ENCODE measurements around the gene RFX7.

RFX7 gene

DNA sequence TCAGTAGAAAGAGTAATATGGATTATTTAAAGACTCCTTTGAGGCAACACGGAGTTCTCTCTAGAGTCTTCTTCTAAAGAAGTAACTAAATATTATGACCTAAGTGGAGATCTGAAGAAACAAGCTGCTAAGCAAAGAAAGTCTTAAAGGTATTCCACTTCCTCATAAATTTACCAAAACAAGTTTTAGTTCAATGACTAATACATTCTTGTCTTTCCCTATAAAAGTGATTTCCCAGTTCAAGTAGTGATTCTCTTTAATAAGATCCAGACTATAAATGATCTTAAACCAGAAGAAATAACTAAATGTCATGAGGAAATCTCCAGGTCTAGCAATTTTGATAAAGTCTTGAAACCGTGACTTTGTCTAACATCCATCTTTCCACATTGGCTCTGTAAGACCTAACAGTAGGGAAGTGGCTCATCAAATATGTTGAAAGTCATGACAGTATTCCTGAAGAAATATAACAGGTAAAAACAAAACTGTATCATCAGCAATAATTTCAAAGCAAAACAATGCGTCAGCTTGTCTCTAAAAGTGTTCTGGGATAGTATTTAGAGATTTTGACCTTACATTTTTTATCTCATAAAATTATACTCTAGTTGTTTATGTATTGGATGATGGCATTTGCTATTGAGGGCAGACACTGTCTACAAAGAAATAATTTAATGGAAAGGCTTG lies 198.5 kb downstream of the RFX7 start:
- DNase-seq (ENCODE audit: low read depth), result no peak

- DNase-seq (ENCODE audit: low read depth), result peak; percentile 32
Observed at GRCh38 chr15:56042982-56043980, 200.4 kb downstream of the RFX7 start.

DNA sequence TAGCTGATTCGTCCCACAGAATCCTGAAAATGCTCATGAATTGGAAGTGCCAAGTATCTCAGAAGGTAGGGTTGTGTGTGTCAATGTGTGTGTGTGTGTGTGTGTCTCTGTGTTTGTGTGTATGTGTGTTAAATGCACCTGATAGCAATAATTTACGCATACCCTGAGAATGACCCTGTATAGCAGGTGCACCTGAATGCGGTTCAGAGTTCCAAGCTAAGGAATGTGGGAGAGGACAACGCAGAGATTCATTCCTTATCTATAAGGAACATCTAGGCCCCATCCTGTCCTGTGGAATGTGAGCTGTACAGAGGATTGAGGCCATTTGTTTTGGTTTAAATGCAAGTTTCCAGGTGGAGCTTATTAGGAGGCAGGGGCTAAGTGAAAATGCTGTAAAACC lies 201.2 kb downstream of the RFX7 start:
- no peak for DNase-seq (ENCODE audit: low read depth)

DNA sequence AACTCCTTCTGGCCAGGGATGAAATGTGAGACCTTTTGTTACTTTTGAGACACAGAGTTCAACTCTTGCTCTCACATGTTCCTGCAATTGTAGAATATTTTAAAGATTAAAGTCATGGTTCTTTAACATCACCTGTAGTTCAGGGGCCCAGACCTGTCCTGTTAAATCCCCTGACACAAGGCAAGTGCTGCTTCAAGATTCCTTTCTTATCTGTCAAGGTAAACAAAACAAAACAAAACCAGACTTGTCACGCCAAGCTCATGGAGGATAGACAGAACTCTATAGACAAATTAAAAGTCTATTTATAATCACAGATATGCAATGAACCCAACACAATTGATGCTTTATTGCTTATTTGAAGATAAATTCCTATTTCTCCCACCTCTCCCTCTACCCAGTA lies 201.6 kb downstream of the RFX7 start:
- no peak for DNase-seq (ENCODE audit: low read depth)

GRCh38 chr15:56040081-56041035 lies 203.3 kb downstream of the RFX7 start:
- peak; percentile 87 for DNase-seq (ENCODE audit: low read depth)

DNA sequence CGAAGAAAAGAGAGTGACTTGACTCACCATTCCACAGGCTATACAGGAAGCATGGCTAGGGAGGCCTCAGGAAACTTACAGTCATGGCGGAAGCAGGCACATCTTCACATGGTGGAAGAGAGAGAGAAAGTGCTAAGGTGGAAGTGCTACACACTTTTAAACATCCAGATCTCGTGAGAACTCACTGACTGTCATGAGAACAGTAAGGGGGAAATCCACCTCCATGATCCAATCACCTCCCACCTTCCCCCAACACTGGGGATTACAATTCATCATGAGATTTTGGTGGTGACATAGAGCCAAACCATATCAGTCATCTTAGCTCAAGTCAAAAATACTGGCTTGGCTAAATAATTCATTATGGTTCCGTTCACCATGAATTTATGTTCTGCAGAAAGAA lies 205.0 kb downstream of the RFX7 start:
- no peak for DNase-seq (ENCODE audit: low read depth)

DNA sequence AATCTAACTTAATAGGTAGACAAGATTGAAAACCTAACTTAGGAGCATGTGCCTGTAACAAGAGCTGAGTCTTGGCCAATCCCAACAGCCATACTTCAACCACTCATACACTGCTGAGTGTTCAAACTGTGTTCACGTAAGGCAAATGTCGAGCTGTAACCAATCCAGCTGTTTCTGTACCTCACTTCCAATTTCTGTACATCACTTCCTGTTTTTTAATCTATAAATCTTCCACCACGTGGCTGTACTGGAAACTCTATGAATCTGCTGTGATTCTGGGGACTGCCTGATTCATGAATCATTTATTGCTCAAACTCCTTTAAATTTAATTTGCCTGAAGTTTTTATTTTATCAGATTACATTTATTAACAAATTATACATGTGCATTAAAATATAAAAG lies 205.7 kb downstream of the RFX7 start:
- DNase-seq (ENCODE audit: low read depth), result no peak

Measured in fibroblast of gingiva (primary cell).